PFSK-1 (cell line): ENCODE results near the gene ZNRF4.

Experiments used
- FOXP2 ChIP-seq: optimal IDR thresholded peaks from 2 replicates; pipeline ENCODE3; 2011; ENCODE audit warnings: borderline replicate concordance, control low read depth, inconsistent platforms; ENCODE audit not compliant: insufficient read depth; ENCODE audit errors: extremely low read length, extremely low read depth
- POLR2AphosphoS5 ChIP-seq: IDR thresholded peaks from 2 replicates; pipeline ENCODE4 v1.6.1; 2012; ENCODE audit warnings: low read depth, mild to moderate bottlenecking, control low read depth, low read length, moderate library complexity
- SIN3A ChIP-seq: IDR thresholded peaks from 2 replicates; pipeline ENCODE4 v1.6.1; 2012; ENCODE audit warnings: mild to moderate bottlenecking, low read length, moderate library complexity, borderline replicate concordance; ENCODE audit not compliant: insufficient read depth
- TAF1 ChIP-seq: IDR thresholded peaks from 2 replicates; pipeline ENCODE4 v1.6.1; 2012; ENCODE audit warnings: low read length, control low read depth, borderline replicate concordance; ENCODE audit not compliant: insufficient read depth
- TF ChIP-seq, protein P1 (sequence below), 2 experiments: IDR thresholded peaks; 2 replicates each; pipeline versions ENCODE4 v1.6.1 to v1.8.0; 2011 to 2012; ENCODE audit warnings: low read depth in 2 of 2, low read length in 2 of 2, control low read depth in 1 of 2, inconsistent platforms in 1 of 2, mild to moderate bottlenecking in 1 of 2, moderate library complexity in 1 of 2; ENCODE audit not compliant: insufficient read depth in 1 of 2

DNA sequence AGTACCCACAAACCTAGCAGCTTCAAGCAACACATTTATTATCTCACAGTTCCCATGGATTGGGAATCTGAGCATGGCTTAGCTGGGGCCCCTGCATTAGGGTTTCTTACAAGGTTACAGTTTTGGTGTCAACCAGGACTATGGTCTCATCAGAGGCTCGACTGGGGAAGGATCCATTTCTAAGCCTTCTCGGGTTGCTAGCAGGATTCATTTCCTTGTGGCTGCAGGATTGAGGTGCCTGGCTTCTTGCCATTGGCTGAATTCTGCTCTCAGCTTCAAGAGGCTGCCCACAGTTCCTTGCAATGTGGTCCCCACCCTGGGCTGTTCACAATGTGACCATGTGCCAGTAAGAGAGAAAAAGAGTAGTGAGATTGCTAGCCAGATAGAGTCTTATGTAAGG lies 26.7 kb downstream of the ZNRF4 start:
- TF ChIP-seq, protein P1, sequence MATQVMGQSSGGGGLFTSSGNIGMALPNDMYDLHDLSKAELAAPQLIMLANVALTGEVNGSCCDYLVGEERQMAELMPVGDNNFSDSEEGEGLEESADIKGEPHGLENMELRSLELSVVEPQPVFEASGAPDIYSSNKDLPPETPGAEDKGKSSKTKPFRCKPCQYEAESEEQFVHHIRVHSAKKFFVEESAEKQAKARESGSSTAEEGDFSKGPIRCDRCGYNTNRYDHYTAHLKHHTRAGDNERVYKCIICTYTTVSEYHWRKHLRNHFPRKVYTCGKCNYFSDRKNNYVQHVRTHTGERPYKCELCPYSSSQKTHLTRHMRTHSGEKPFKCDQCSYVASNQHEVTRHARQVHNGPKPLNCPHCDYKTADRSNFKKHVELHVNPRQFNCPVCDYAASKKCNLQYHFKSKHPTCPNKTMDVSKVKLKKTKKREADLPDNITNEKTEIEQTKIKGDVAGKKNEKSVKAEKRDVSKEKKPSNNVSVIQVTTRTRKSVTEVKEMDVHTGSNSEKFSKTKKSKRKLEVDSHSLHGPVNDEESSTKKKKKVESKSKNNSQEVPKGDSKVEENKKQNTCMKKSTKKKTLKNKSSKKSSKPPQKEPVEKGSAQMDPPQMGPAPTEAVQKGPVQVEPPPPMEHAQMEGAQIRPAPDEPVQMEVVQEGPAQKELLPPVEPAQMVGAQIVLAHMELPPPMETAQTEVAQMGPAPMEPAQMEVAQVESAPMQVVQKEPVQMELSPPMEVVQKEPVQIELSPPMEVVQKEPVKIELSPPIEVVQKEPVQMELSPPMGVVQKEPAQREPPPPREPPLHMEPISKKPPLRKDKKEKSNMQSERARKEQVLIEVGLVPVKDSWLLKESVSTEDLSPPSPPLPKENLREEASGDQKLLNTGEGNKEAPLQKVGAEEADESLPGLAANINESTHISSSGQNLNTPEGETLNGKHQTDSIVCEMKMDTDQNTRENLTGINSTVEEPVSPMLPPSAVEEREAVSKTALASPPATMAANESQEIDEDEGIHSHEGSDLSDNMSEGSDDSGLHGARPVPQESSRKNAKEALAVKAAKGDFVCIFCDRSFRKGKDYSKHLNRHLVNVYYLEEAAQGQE (IDR thresholded peaks at IDR 0.05; ENCODE audit: insufficient read depth in 1 of 2, low read depth in 2 of 2, low read length in 2 of 2): no peak
- TF ChIP-seq TAF1 (no peak), POLR2AphosphoS5 (no peak), SIN3A (no peak), FOXP2 (no peak)
